Activated CD4-positive, alpha-beta memory T cell treated with anti-CD3 and anti-CD28 coated beads for 36 hours (primary cell): ENCODE data around the gene SLC6A7. TPM values are rescaled to one million over a fixed set of nuclear protein-coding genes. Genes with fewer than 3 reads are reported as not detected.

Experiments
- CTCF ChIA-PET: fragments of 350-600 bp; sonication (Branson Sonifier 250); formaldehyde crosslinking; loops from one replicate; lab custom pipeline; 2021; ENCODE audit warnings: antibody characterized with exemption, inconsistent platforms; lab: Charles Lee
- POLR2A ChIA-PET: fragments of 350-600 bp; sonication (Branson Sonifier 250); formaldehyde crosslinking; loops from one replicate; lab custom pipeline; 2021; ENCODE audit warnings: antibody characterized with exemption; lab: Charles Lee
- DNase-seq: peaks from one replicate; pipeline ENCODE4 v3.0.0-alpha.2; 2020
- H3K27ac Mint-ChIP-seq: one replicate; pipeline ENCODE4 v1.8.0; 2021; ENCODE audit warnings: mixed read lengths
- H3K27me3 Mint-ChIP-seq: one replicate; pipeline ENCODE4 v1.8.0; 2021; ENCODE audit warnings: mixed read lengths
- H3K36me3 Mint-ChIP-seq: one replicate; pipeline ENCODE4 v1.8.0; 2021; ENCODE audit warnings: mixed read lengths
- H3K4me1 Mint-ChIP-seq: one replicate; pipeline ENCODE4 v1.8.0; 2021; ENCODE audit warnings: low read depth, mixed read lengths
- H3K4me3 Mint-ChIP-seq: one replicate; pipeline ENCODE4 v1.8.0; 2021; ENCODE audit warnings: mild to moderate bottlenecking, mixed read lengths
- H3K9me3 Mint-ChIP-seq: one replicate; pipeline ENCODE4 v1.8.0; 2021; ENCODE audit warnings: mixed read lengths
- intact Hi-C: fragments of 100-400 bp; cut with micrococcal nuclease; formaldehyde crosslinking; loops from one replicate; pipeline ENCODE4 v1.15.1; 2023
- total RNA-seq, 2 experiments: library from RNA; stranded (reverse); gene quantifications; one replicate each; pipeline ENCODE4 v1.2.3, GENCODE V29; 2021

Gene SLC6A7
- total RNA-seq, 2 experiments from 2014 or later: not detected

GRCh38 chr5:150166650-150167511 lies 23.0 kb upstream of the SLC6A7 start, which contains the start of gene CDX1:
Gene CDX1, plus strand, starts transcription at chr5:150166778. Its CDS starts 99 bp downstream, at chr5:150166877.
- ChIA-PET CTCF (interaction anchor here (1.0 kb wide), 1 partner anchor 185 kb away, joined by 3 read pairs; no protein-coding TSS in a partner anchor), POLR2A (no interaction called here)
- H3K27ac Mint-ChIP-seq: no peak within 1 kb of the TSS
- peaks cover 3% of the 10 kb centered on the region for H3K4me1 Mint-ChIP-seq
- intact Hi-C loops: no loop called here
- H3K4me3 Mint-ChIP-seq: no peak within 1 kb of the TSS
- peaks cover 34% of the 10 kb centered on the region for H3K27me3 Mint-ChIP-seq
- H3K9me3 Mint-ChIP-seq: no peaks in the 10 kb centered on the region
- DNase-seq: no peak
- H3K36me3 Mint-ChIP-seq: no peaks in the 10 kb centered on the region

GRCh38 chr5:150167512-150167850 lies 22.4 kb upstream of the SLC6A7 start:
- Mint-ChIP-seq H3K27me3 (peaks cover 38% of the 10 kb centered on the region), H3K4me3 (no peak overlapping the region), H3K4me1 (peaks cover 3% of the 10 kb centered on the region), H3K27ac (no peak overlapping the region), H3K9me3 (no peaks in the 10 kb centered on the region), H3K36me3 (no peaks in the 10 kb centered on the region)
- no peak for DNase-seq
- ChIA-PET CTCF (no interaction called here), POLR2A (no interaction called here)
- intact Hi-C loops: no loop called here

GRCh38 chr5:150167908-150168307 lies 22.0 kb upstream of the SLC6A7 start:
- no peak for DNase-seq
- no peaks in the 10 kb centered on the region for H3K36me3 Mint-ChIP-seq
- ChIA-PET CTCF (no interaction called here), POLR2A (no interaction called here)
- peaks cover 38% of the 10 kb centered on the region for H3K27me3 Mint-ChIP-seq
- intact Hi-C loops: no loop called here
- H3K4me3 Mint-ChIP-seq: no peak overlapping the region
- H3K9me3 Mint-ChIP-seq: no peaks in the 10 kb centered on the region
- H3K27ac Mint-ChIP-seq: no peak overlapping the region
- peaks cover 3% of the 10 kb centered on the region for H3K4me1 Mint-ChIP-seq

GRCh38 chr5:150168864-150169263 lies 21.0 kb upstream of the SLC6A7 start:
- no peak for DNase-seq
- Mint-ChIP-seq H3K27me3 (peaks cover 41% of the 10 kb centered on the region), H3K27ac (no peak overlapping the region), H3K9me3 (no peaks in the 10 kb centered on the region), H3K4me1 (peaks cover 3% of the 10 kb centered on the region), H3K36me3 (no peaks in the 10 kb centered on the region), H3K4me3 (no peak overlapping the region)
- ChIA-PET CTCF (no interaction called here), POLR2A (no interaction called here)
- intact Hi-C loops: no loop called here

- peaks cover 3% of the 10 kb centered on the region for H3K4me1 Mint-ChIP-seq
- POLR2A ChIA-PET: no interaction called here
- DNase-seq: no peak
- peaks cover 29% of the 10 kb centered on the region for H3K27me3 Mint-ChIP-seq
- no peaks in the 10 kb centered on the region for H3K36me3 Mint-ChIP-seq
- no peak overlapping the region for H3K4me3 Mint-ChIP-seq
- no peak overlapping the region for H3K27ac Mint-ChIP-seq
- CTCF ChIA-PET: no interaction called here
- intact Hi-C loops: no loop called here
- H3K9me3 Mint-ChIP-seq: no peaks in the 10 kb centered on the region
Measured at GRCh38 chr5:150172145-150172544, 17.7 kb upstream of the SLC6A7 start.

GRCh38 chr5:150172556-150172955 lies 17.3 kb upstream of the SLC6A7 start:
- POLR2A ChIA-PET: no interaction called here
- Mint-ChIP-seq H3K36me3 (no peaks in the 10 kb centered on the region), H3K4me3 (no peak overlapping the region), H3K4me1 (peaks cover under 1% of the 10 kb centered on the region), H3K27me3 (peaks cover 26% of the 10 kb centered on the region), H3K27ac (no peak overlapping the region), H3K9me3 (no peaks in the 10 kb centered on the region)
- no peak for DNase-seq
- CTCF ChIA-PET: interaction anchor here (0.6 kb wide), 1 partner anchor 11 kb away, joined by 3 read pairs; no protein-coding TSS in a partner anchor
- intact Hi-C loops: no loop called here

GRCh38 chr5:150173161-150173560 lies 16.7 kb upstream of the SLC6A7 start:
- intact Hi-C loops: no loop called here
- H3K9me3 Mint-ChIP-seq: no peaks in the 10 kb centered on the region
- H3K4me3 Mint-ChIP-seq: no peak overlapping the region
- ChIA-PET CTCF (interaction anchor here (0.6 kb wide), 1 partner anchor 11 kb away, joined by 3 read pairs; no protein-coding TSS in a partner anchor), POLR2A (no interaction called here)
- H3K36me3 Mint-ChIP-seq: no peaks in the 10 kb centered on the region
- H3K4me1 Mint-ChIP-seq: no peaks in the 10 kb centered on the region
- no peak overlapping the region for H3K27ac Mint-ChIP-seq
- peaks cover 21% of the 10 kb centered on the region for H3K27me3 Mint-ChIP-seq
- DNase-seq: no peak

- no peak overlapping the region for H3K4me3 Mint-ChIP-seq
- no peaks in the 10 kb centered on the region for H3K9me3 Mint-ChIP-seq
- DNase-seq: no peak
- POLR2A ChIA-PET: no interaction called here
- CTCF ChIA-PET: no interaction called here
- H3K27me3 Mint-ChIP-seq: peaks cover 12% of the 10 kb centered on the region
- no peaks in the 10 kb centered on the region for H3K36me3 Mint-ChIP-seq
- H3K27ac Mint-ChIP-seq: no peak overlapping the region
- intact Hi-C loops: no loop called here
- no peaks in the 10 kb centered on the region for H3K4me1 Mint-ChIP-seq
Measured at GRCh38 chr5:150174285-150174684, 15.6 kb upstream of the SLC6A7 start.

- Mint-ChIP-seq H3K27me3 (peaks cover 9% of the 10 kb centered on the region), H3K9me3 (no peaks in the 10 kb centered on the region), H3K27ac (no peak overlapping the region), H3K4me3 (no peak overlapping the region), H3K36me3 (no peaks in the 10 kb centered on the region), H3K4me1 (no peaks in the 10 kb centered on the region)
- DNase-seq: no peak
- ChIA-PET CTCF (interaction anchor here (1.1 kb wide), 1 partner anchor 25 kb away, joined by 3 read pairs; no protein-coding TSS in a partner anchor), POLR2A (no interaction called here)
- intact Hi-C loops: no loop called here
Measured at GRCh38 chr5:150175076-150175475, 14.8 kb upstream of the SLC6A7 start.

GRCh38 chr5:150175536-150175935 lies 14.3 kb upstream of the SLC6A7 start:
- Mint-ChIP-seq H3K36me3 (no peaks in the 10 kb centered on the region), H3K27ac (no peak overlapping the region), H3K27me3 (peaks cover 7% of the 10 kb centered on the region), H3K4me1 (no peaks in the 10 kb centered on the region), H3K4me3 (no peak overlapping the region), H3K9me3 (no peaks in the 10 kb centered on the region)
- intact Hi-C loops: no loop called here
- ChIA-PET CTCF (interaction anchor here (1.1 kb wide), 1 partner anchor 26 kb away, joined by 3 read pairs; no protein-coding TSS in a partner anchor), POLR2A (no interaction called here)
- DNase-seq: no peak

GRCh38 chr5:150176745-150177477 lies 13.0 kb upstream of the SLC6A7 start:
- H3K27me3 Mint-ChIP-seq: peaks cover 7% of the 10 kb centered on the region
- ChIA-PET CTCF (interaction anchor here (0.9 kb wide), 1 partner anchor 15 kb away, joined by 4 read pairs; no protein-coding TSS in a partner anchor), POLR2A (no interaction called here)
- H3K9me3 Mint-ChIP-seq: no peaks in the 10 kb centered on the region
- DNase-seq: no peak
- no peak overlapping the region for H3K4me3 Mint-ChIP-seq
- H3K27ac Mint-ChIP-seq: no peak overlapping the region
- H3K36me3 Mint-ChIP-seq: no peaks in the 10 kb centered on the region
- intact Hi-C loops: no loop called here
- H3K4me1 Mint-ChIP-seq: no peaks in the 10 kb centered on the region

- H3K9me3 Mint-ChIP-seq: no peaks in the 10 kb centered on the region
Measured at GRCh38 chr5:150177721-150178120, 12.1 kb upstream of the SLC6A7 start.

More at GRCh38 chr5:150177721-150178120, 12.1 kb upstream of the SLC6A7 start:
- peaks cover 2% of the 10 kb centered on the region for H3K27me3 Mint-ChIP-seq
- H3K4me3 Mint-ChIP-seq: no peak overlapping the region
- H3K27ac Mint-ChIP-seq: no peak overlapping the region
- no peak for DNase-seq
- CTCF ChIA-PET: no interaction called here
- H3K4me1 Mint-ChIP-seq: no peaks in the 10 kb centered on the region
- H3K36me3 Mint-ChIP-seq: no peaks in the 10 kb centered on the region
- intact Hi-C loops: no loop called here
- POLR2A ChIA-PET: no interaction called here
